ENCODE results near the gene GALNT14.

- TF ChIP-seq CTCF (IDR thresholded peaks at IDR 0.05) (no peak), PRRX2 (CRISPR knock-in tag; IDR thresholded peaks at IDR 0.05) (no peak), ZNF121 (CRISPR knock-in tag; IDR thresholded peaks at IDR 0.05) (no peak), NR3C1 (CRISPR knock-in tag; conservative IDR thresholded peaks at IDR 0.05; ENCODE audit: low read depth) (no peak), ZBTB21 (CRISPR knock-in tag; IDR thresholded peaks at IDR 0.05; ENCODE audit: borderline replicate concordance) (no peak), SP1 (CRISPR knock-in tag; conservative IDR thresholded peaks at IDR 0.05) (no peak), GTF2I (CRISPR knock-in tag; conservative IDR thresholded peaks at IDR 0.05) (no peak)
Observed at GRCh38 chr2:31147645-31148044, 9.4 kb upstream of the GALNT14 start.
